GM12865 (cell line): ENCODE results near the gene ERGIC1.
"Not testable (repeated sequence)": the region's sequence is repeated elsewhere in the genome, so short reads cannot be mapped to it uniquely, and the experiment has no call there.

Experiments
- DNase-seq: peaks from one replicate; pipeline ENCODE4 v3.0.0; 2010; ENCODE audit warnings: low read depth
- H3K4me3 ChIP-seq: 2 replicates; pipeline ENCODE4 v1.5.1; 2011; ENCODE audit warnings: mild to moderate bottlenecking, low read depth, low read length, control low read depth
- TF ChIP-seq, protein P1 (sequence below): IDR thresholded peaks from 2 replicates; pipeline ENCODE4 v1.5.1; 2011; ENCODE audit warnings: low read length, control low read depth, low read depth, inconsistent platforms; ENCODE audit not compliant: insufficient read depth; ENCODE audit errors: missing control alignments

ERGIC1 gene

DNA sequence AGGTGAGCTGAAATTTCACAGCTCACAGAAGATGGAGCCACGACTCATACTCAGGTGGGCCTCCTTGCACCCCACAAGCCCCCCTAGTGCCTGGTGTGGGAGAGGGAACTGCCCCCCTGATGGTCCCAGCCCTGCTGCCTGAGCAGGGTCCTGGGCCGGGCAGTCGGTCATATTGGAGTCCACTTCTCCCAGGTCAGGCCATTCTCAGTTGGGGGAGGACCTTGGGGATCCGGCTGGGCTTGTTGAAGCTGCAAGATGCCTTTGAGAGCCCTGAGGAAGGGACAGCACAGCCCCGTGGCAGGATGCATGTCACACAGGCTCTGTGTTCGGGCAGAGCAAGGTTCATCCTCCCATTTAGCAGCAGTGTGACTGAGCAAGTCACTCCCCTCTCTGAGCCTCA is 56.6 kb downstream of the ERGIC1 start:
- TF ChIP-seq, protein P1, sequence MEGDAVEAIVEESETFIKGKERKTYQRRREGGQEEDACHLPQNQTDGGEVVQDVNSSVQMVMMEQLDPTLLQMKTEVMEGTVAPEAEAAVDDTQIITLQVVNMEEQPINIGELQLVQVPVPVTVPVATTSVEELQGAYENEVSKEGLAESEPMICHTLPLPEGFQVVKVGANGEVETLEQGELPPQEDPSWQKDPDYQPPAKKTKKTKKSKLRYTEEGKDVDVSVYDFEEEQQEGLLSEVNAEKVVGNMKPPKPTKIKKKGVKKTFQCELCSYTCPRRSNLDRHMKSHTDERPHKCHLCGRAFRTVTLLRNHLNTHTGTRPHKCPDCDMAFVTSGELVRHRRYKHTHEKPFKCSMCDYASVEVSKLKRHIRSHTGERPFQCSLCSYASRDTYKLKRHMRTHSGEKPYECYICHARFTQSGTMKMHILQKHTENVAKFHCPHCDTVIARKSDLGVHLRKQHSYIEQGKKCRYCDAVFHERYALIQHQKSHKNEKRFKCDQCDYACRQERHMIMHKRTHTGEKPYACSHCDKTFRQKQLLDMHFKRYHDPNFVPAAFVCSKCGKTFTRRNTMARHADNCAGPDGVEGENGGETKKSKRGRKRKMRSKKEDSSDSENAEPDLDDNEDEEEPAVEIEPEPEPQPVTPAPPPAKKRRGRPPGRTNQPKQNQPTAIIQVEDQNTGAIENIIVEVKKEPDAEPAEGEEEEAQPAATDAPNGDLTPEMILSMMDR = no peak
- no peak for DNase-seq

DNA sequence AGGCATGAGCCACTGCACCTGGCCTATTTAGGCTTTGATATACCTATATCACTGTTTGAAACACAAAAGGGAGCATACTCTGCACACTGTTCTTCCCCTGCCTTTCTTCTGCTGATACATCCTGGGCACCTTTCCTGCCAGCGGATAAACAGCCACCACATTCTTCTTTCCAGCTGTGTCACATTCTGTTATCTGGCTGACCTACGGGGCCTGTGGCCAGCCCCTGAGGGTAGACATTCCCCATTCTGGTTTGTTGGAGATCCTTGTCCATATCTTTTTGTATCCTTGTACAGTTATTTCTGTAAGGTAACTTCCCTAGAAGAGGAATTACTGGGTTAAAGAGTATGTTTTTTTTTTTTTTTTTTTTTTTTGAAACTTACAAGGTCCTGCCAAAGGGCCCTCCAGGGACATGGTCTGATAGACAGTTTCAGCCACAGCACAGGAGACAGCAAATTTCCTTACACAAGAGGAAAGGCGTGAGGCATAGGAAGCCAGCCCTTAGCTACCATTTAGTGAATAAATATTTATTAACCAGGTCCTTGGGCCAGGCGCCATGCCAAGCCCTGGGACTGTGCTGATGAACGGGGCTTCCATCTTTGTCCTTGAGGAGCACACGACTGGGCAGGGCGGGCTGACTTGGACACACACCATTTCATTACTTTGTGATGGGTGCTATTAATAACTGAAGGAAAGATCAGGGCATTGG is 57.8 kb downstream of the ERGIC1 start:
- TF ChIP-seq, protein P1 = no peak
- DNase-seq = no peak
- H3K4me3 ChIP-seq = no peak overlapping the region

More for the DNA sequence above, 56.6 kb downstream of the ERGIC1 start:
- no peak overlapping the region for H3K4me3 ChIP-seq

DNA sequence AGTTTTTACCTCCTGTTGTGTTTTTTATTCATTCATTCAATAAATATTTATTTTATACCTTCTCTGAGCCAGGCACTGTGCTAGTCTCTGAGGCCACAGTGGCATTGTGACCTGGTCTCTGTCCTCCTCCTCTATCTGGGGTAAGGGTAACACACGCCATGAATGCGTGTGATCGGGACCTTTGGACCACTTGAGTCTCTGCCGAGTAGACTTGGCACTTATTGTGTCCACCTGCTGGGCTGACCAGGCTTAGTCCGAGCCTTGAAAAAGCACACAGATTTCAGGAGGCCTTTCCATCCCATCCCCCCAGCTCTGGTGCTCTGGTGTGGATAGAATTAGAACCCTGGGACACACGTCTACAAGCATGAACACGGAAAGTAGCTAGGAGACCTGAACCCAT is 58.7 kb downstream of the ERGIC1 start:
- H3K4me3 ChIP-seq = no peak overlapping the region
- TF ChIP-seq, protein P1 = no peak
- DNase-seq = no peak

DNA sequence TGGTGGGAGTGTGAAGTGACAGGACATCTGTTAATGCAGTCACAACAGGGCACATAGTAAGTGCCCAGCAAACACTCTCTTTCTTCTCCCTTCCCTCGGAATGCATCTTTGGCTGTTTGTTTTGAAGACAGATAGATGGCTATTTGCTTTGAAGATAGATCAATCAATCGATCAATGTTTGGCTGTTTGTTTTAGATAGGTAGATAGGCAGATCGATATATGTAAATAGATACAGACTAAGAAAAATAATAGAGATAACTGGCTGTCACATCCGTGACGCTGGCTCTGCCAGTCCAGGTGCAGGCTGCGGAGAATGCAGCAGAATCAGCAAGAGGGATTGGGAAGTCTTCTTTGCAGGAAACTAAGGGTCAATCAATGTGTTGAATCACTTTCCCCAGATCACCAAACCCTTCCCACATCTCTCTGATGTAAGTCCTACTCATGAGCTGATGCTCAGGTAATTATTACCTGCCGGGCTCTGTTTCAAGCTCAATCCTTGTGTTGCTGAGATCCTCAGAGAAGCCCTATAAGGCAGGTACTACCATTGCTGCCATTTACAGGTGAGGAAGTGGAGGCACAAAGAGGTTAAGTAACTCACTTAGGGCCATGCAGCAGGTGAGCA is 60.8 kb downstream of the ERGIC1 start:
- no peak for DNase-seq
- no peak overlapping the region for H3K4me3 ChIP-seq
- TF ChIP-seq, protein P1 = no peak

DNA sequence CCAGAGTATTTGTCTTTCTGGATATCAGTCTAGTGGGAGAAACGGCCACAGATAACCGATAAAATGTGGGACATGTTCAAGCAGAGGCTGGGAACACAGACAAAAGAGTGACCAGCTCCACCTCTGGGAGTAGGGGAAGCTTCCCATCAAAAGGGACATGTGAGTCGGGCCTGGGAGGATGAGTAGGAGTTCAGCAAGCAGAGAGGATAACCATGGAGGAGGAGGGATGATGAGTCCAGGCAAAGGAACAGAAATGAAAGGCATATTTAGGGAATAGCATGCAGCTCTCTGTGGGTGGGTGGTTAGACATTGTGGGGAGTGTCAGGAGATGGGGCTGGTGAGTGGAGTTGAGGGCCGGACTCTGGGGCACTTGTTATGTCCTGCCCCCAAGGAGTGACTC is 61.5 kb downstream of the ERGIC1 start:
- TF ChIP-seq, protein P1 = no peak
- no peak overlapping the region for H3K4me3 ChIP-seq
- DNase-seq = no peak

DNA sequence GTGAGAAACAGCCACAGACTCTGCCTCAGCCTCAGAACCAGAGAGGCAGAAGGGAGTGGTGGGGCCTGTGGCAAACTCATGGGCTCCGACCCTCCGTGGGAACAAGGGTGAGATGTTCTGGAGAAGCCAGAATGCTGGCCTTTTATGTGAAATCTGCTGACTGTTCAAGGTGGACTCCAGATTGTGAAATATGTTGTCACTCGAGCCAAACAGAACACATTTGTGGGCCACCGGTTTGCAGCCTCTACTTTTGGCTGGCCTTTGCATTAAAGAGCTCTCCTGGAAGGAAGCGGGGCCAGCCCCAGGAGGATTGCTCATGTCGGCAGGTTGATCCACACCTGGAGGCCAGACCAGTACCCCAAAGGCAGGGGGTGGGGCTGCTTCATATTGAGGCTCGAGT is 62.4 kb downstream of the ERGIC1 start:
- TF ChIP-seq, protein P1 = no peak
- H3K4me3 ChIP-seq = no peak overlapping the region
- no peak for DNase-seq

DNA sequence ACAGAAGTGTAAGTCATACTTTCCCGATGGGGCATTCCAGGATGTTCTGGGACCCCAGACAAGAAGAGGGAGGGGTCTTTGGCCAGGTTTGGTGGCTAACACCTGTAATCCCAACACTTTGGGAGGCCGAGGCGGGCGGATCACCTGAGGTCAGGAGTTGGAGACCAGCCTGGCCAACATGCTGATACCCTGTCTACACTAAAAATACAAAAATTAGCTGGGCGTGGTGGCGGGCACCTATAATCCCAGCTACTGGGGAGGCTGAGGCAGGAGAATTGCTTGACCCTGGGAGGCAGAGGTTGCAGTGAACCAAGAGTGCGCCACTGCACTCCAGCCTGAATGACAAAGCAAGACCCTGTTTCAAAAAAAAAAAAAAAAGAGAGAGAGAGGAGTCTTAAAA is 63.0 kb downstream of the ERGIC1 start:
- not testable (repeated sequence) for H3K4me3 ChIP-seq, DNase-seq
